Ramos (cell line): ENCODE data around the gene TP63.

Experiments used
- in situ Hi-C: fragments of 300-500 bp; cut with MboI; formaldehyde crosslinking; loops from one replicate; pipeline ENCODE4 v1.14.3; 2022; ENCODE audit warnings: low sequenced_read_pairs; ENCODE audit not compliant: unreplicated experiment

TP63 gene

GRCh38 chr3:189805375-189806067 lies 174.3 kb downstream of the TP63 start:
- in situ Hi-C loops: no loop called here

GRCh38 chr3:189806171-189806951 lies 175.2 kb downstream of the TP63 start:
- in situ Hi-C loops: no loop called here

- in situ Hi-C loops: no loop called here
Observed at GRCh38 chr3:189808246-189809007, 177.2 kb downstream of the TP63 start.

GRCh38 chr3:189809583-189809982 lies 178.4 kb downstream of the TP63 start:
- in situ Hi-C loops: no loop called here

- in situ Hi-C loops: no loop called here
Observed at GRCh38 chr3:189812806-189813465, 181.7 kb downstream of the TP63 start.

- in situ Hi-C loops: no loop called here
Observed at GRCh38 chr3:189813647-189814240, 182.6 kb downstream of the TP63 start.

- in situ Hi-C loops: no loop called here
Observed at GRCh38 chr3:189820365-189820720, 189.2 kb downstream of the TP63 start.

- in situ Hi-C loops: no loop called here
Observed at GRCh38 chr3:189821262-189821661, 190.1 kb downstream of the TP63 start.

GRCh38 chr3:189822726-189823125 lies 191.5 kb downstream of the TP63 start:
- in situ Hi-C loops: no loop called here

GRCh38 chr3:189824629-189825312 lies 193.6 kb downstream of the TP63 start:
- in situ Hi-C loops: no loop called here

- in situ Hi-C loops: no loop called here
Observed at GRCh38 chr3:189826566-189826965, 195.4 kb downstream of the TP63 start.

- in situ Hi-C loops: no loop called here
Observed at GRCh38 chr3:189827108-189827507, 195.9 kb downstream of the TP63 start.

- in situ Hi-C loops: no loop called here
Observed at GRCh38 chr3:189830401-189830800, 199.2 kb downstream of the TP63 start.

- in situ Hi-C loops: no loop called here
Observed at GRCh38 chr3:189833266-189833665, 202.1 kb downstream of the TP63 start.

GRCh38 chr3:189833996-189834395 lies 202.8 kb downstream of the TP63 start:
- in situ Hi-C loops: no loop called here

GRCh38 chr3:189834462-189834861 lies 203.3 kb downstream of the TP63 start:
- in situ Hi-C loops: no loop called here

GRCh38 chr3:189836795-189837194 lies 205.6 kb downstream of the TP63 start:
- in situ Hi-C loops: no loop called here

GRCh38 chr3:189838291-189838690 lies 207.1 kb downstream of the TP63 start:
- in situ Hi-C loops: no loop called here

GRCh38 chr3:189839576-189839975 lies 208.4 kb downstream of the TP63 start:
- in situ Hi-C loops: no loop called here
